ENCODE results near the gene GPX4. TPM values are rescaled to one million over a fixed set of nuclear protein-coding genes. Genes with fewer than 3 reads are reported as not detected.

GPX4 gene
- total and polyA plus RNA-seq, 2 of the 13 experiments (the other 11 are each of a cell fraction or from before 2014, with no cell fraction given): 535 to 613 TPM

DNA sequence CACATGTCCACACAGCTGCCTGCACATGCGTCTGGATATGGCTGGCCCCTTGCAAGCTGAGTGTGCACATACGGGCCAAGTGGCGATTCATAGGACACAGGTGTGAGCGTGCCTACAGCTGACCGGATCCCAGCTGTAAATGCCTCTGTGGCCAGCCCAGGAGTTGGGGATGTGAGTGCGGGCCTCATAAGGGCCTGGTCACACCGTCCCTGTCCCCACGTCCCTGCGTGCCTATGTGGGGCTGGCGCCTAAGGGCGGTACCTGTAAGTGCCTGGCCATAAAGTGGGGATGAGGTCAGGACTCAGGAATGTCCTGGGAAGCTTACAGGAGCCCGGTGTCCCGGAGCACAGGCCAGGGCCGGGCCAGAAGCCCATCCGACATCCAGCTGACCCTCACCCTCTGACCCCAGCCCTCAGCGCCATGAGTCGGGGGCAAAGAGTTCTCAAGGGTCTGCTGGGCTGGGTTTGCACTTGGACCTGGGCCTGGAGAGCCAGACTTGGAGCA, 38.1 kb upstream of the GPX4 start (continued):
- no peak for TF ChIP-seq LCORL (IDR thresholded peaks at IDR 0.05)
- no peak for TF ChIP-seq LCORL (CRISPR knock-in tag; IDR thresholded peaks at IDR 0.05)
- TF ChIP-seq MZF1 (CRISPR knock-in tag; IDR thresholded peaks at IDR 0.05; ENCODE audit: borderline replicate concordance): no peak
- no peak for TF ChIP-seq FOXC1 (CRISPR knock-in tag; IDR thresholded peaks at IDR 0.05; ENCODE audit: borderline replicate concordance)
- no peak; the same call in 1 of the 2 replicates for TF ChIP-seq ERF (CRISPR knock-in tag; IDR thresholded peaks at IDR 0.05)
- no peak for TF ChIP-seq ZNF614 (CRISPR knock-in tag; IDR thresholded peaks at IDR 0.05; ENCODE audit: borderline replicate concordance)
- peak; percentile 52; the same call in 1 of the 2 replicates for TF ChIP-seq ZNF337 (CRISPR knock-in tag; IDR thresholded peaks at IDR 0.05; ENCODE audit: borderline replicate concordance, low read depth)
- TF ChIP-seq, protein P1, sequence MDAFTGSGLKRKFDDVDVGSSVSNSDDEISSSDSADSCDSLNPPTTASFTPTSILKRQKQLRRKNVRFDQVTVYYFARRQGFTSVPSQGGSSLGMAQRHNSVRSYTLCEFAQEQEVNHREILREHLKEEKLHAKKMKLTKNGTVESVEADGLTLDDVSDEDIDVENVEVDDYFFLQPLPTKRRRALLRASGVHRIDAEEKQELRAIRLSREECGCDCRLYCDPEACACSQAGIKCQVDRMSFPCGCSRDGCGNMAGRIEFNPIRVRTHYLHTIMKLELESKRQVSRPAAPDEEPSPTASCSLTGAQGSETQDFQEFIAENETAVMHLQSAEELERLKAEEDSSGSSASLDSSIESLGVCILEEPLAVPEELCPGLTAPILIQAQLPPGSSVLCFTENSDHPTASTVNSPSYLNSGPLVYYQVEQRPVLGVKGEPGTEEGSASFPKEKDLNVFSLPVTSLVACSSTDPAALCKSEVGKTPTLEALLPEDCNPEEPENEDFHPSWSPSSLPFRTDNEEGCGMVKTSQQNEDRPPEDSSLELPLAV (CRISPR knock-in tag; conservative IDR thresholded peaks at IDR 0.05; ENCODE audit: low read depth): no peak
- TF ChIP-seq ZNF234 (CRISPR knock-in tag; conservative IDR thresholded peaks at IDR 0.05): no peak
- TF ChIP-seq FOXJ3 (CRISPR knock-in tag; IDR thresholded peaks at IDR 0.05; ENCODE audit: borderline replicate concordance): no peak
- no peak for TF ChIP-seq PLRG1 (conservative IDR thresholded peaks at IDR 0.05)
- 0 out of 2 replicates have a peak, but pooled peaks have one; percentile 18 for TF ChIP-seq HOXA3 (CRISPR knock-in tag; IDR thresholded peaks at IDR 0.05)
- TF ChIP-seq SNAPC2 (CRISPR knock-in tag; IDR thresholded peaks at IDR 0.05): no peak
- TF ChIP-seq, protein P2, sequence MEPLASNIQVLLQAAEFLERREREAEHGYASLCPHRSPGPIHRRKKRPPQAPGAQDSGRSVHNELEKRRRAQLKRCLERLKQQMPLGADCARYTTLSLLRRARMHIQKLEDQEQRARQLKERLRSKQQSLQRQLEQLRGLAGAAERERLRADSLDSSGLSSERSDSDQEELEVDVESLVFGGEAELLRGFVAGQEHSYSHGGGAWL (CRISPR knock-in tag; IDR thresholded peaks at IDR 0.05): no peak; the same call in 1 of the 2 replicates
- TF ChIP-seq, protein P3, sequence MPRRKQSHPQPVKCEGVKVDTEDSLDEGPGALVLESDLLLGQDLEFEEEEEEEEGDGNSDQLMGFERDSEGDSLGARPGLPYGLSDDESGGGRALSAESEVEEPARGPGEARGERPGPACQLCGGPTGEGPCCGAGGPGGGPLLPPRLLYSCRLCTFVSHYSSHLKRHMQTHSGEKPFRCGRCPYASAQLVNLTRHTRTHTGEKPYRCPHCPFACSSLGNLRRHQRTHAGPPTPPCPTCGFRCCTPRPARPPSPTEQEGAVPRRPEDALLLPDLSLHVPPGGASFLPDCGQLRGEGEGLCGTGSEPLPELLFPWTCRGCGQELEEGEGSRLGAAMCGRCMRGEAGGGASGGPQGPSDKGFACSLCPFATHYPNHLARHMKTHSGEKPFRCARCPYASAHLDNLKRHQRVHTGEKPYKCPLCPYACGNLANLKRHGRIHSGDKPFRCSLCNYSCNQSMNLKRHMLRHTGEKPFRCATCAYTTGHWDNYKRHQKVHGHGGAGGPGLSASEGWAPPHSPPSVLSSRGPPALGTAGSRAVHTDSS (CRISPR knock-in tag; conservative IDR thresholded peaks at IDR 0.05): no peak
- TF ChIP-seq GLI4 (CRISPR knock-in tag; IDR thresholded peaks at IDR 0.05; ENCODE audit: borderline replicate concordance): no peak; the same call in 1 of the 2 replicates
- no peak for TF ChIP-seq GPN1 (CRISPR knock-in tag; IDR thresholded peaks at IDR 0.05; ENCODE audit: borderline replicate concordance)
- no peak for TF ChIP-seq SOX13 (IDR thresholded peaks at IDR 0.05)
- TF ChIP-seq SOX13 (CRISPR knock-in tag; conservative IDR thresholded peaks at IDR 0.05 in 1 of 2, IDR thresholded peaks at IDR 0.05 in 1 of 2): no peak
- no peak for TF ChIP-seq ARNT2 (CRISPR knock-in tag; IDR thresholded peaks at IDR 0.05; ENCODE audit: low read depth)
- no peak for TF ChIP-seq ZC3H4 (CRISPR knock-in tag; IDR thresholded peaks at IDR 0.05; ENCODE audit: borderline replicate concordance)
- no peak for TF ChIP-seq RBM22 (optimal IDR thresholded peaks at IDR 0.05; ENCODE audit: low read length)
- TF ChIP-seq IKZF4 (CRISPR knock-in tag; IDR thresholded peaks at IDR 0.05; ENCODE audit: borderline replicate concordance, low read depth, not compliant biosample characterization): peak; percentile 15
- no peak for TF ChIP-seq IRX3 (CRISPR knock-in tag; IDR thresholded peaks at IDR 0.05; ENCODE audit: borderline replicate concordance, low read depth)
- no peak for TF ChIP-seq MYNN (CRISPR knock-in tag; IDR thresholded peaks at IDR 0.05; ENCODE audit: low read depth)
- peak; percentile 30; the same call in 1 of the 2 replicates for TF ChIP-seq ZNF205 (CRISPR knock-in tag; IDR thresholded peaks at IDR 0.05)
- TF ChIP-seq ZNF615 (CRISPR knock-in tag; IDR thresholded peaks at IDR 0.05; ENCODE audit: borderline replicate concordance): no peak
- TF ChIP-seq, protein P4, sequence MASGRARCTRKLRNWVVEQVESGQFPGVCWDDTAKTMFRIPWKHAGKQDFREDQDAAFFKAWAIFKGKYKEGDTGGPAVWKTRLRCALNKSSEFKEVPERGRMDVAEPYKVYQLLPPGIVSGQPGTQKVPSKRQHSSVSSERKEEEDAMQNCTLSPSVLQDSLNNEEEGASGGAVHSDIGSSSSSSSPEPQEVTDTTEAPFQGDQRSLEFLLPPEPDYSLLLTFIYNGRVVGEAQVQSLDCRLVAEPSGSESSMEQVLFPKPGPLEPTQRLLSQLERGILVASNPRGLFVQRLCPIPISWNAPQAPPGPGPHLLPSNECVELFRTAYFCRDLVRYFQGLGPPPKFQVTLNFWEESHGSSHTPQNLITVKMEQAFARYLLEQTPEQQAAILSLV (CRISPR knock-in tag; IDR thresholded peaks at IDR 0.05; ENCODE audit: borderline replicate concordance): no peak
